Stimulated activated CD4-positive, alpha-beta T cell treated with anti-CD3 and anti-CD28 coated beads, Interleukin-12 subunit alpha, Interleukin-12 subunit beta, amount 100 ng/mL, for 24 hours (primary cell): Measurements from ENCODE around the gene NR0B2.
"Not testable (repeated sequence)": the region's sequence is repeated elsewhere in the genome, so short reads cannot be mapped to it uniquely, and the experiment has no call there.

ENCODE experiments used
- DNase-seq, 2 experiments: peaks; one replicate each; pipeline ENCODE4 v3.0.0-alpha.2; 2020; ENCODE audit warnings: low read depth in 2 of 2

The NR0B2 gene

DNA sequence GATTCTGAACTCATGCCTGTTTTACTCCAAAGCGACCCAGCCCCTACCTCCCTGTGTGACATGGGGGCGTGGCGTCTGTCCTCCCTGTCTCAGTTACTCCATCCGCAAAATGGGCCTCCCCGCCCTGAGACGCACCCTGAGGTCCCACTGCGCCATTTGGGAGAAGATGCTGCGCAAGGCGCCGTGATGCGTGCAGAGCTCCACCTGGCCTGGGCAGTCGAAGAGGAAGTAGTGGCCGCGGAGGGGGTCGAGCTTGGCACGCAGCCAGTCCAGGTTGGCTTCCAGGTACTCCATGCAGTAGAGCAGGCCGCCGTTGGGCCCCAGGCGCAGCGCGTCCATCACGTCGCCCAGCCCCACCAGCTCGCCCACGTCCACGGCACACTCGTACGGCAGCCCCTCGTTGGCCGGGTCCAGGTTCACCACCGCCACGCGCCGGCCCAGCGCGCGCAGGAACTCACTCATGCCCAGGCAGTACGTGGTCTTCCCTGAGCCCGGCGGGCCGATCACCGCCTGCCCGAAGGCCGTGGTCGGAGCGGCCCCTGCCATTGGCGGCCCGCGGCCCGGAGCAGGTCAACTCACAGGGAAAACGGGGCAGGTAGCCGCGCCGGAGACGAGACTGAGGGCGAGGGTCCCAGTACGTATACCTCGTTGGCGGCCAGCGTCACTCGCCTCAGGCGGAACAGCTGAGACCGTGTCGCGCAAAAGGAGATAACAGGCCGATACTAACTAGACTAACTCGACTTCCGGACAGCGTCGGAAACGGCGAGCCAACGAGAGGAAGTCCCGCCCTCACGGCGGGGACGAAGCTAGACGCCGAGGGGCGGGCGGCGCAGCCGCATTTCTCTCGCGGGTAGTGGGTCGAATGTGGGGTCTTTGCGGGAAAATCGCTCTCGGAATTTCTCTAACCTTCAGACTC, 24.0 kb downstream of the NR0B2 start, which contains the start of gene GPN2:
Gene GPN2, minus strand, starts transcription at position 733 of the 916 bp plus-strand sequence. Its CDS starts 187 bp downstream, at position 546.
- DNase-seq = peak; percentile 71 to 72

DNA sequence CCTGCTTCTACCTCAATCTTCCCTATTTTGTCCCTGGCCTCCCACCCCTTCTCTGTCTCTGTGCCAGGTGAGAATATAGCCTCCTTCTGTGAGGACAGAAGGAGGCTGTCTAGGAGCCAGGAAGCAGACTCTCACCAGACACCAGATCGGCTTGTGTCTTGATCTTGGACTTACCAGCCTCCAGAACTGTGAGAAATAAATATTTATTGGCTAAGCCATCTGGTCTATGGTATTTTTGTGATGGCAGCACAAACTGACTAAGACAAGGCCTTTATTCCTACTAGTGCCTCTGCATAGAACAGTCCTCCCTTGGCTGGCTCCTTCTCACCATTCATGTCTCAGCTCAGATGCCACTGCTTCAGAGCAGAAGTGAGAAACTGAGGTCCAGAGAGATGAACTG, 25.5 kb downstream of the NR0B2 start:
- no peak for DNase-seq

DNA sequence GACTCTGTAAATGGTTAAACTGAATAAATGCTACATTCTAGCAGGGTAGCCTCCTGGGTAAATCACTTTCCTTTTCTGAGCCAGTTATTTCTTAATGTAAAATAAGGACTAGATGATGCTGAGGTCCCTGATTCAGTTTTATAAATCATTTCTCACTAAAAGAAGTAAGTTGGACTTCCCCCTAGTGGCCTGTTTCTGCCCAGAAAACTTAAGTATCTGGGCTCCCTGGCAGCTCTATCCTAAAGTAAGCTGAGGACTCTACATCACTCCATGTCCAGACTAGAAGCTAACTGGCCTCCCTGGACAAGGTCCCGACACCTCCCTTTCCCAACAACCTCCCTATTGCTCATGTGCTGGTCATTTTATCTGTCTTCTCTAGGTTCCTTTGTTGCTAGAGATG, 26.6 kb downstream of the NR0B2 start:
- no peak for DNase-seq

DNA sequence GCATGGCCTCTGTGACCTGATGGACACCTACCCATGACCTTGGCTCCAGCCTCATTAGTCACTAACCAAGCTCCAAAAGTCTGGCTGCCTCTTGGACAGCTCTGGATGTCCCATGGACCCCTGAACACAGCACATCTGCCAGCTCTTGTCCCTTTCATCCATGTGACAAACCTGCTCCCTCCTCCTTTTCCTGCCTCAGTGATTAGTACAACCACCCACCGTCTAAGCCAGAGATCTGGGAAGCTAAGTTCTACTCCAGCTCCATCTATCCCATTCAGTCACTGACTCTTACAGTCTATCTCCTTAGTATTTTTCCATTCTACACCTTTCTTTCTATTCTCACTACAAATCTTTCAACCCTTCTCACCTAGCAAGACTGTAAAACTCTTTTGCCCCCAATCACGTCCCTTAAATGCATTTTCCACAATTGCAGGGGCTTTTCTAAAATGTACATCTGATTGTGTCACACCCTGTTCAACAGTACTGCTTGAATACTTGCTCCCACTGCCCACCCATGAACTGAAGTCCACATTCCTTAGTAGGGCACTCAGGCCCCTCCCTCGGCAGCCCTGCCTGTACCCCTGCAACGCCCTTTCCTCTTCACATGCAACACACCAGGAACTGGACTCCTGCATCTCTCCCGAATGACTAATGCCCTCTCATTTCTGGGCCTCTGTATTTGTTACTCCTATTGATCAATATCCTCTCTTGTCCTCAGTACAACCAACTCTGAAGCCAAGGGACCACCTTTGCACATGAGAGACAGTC, 30.9 kb downstream of the NR0B2 start:
- DNase-seq = no peak

GRCh38 chr1:26881611-26882010, 32.2 kb downstream of the NR0B2 start:
- DNase-seq = not testable (repeated sequence)

GRCh38 chr1:26879793-26880192, 34.0 kb downstream of the NR0B2 start:
- DNase-seq = no peak

- no peak for DNase-seq
These were observed 36.4 kb downstream of the NR0B2 start for GRCh38 chr1:26877326-26877725.

DNA sequence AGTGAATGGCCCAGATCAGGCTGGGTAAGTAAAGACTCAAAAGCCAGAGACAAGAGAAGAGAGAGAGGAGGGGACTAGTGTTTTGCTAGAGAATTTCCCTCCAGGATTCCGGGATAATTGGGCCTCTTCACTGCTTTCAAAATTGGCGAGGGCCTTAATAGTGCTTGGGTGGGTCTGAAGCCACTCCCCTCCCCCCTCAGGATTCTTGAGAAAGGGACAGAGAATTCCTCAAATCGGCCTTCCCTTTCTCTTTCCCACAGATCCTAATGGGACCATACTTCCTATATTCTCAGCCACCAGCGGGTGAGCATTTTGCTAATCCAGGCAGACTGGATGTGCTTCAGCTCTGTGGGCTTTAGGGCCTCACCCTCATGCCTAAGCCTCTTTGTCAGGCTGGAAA, 38.9 kb downstream of the NR0B2 start:
- DNase-seq = no peak

DNA sequence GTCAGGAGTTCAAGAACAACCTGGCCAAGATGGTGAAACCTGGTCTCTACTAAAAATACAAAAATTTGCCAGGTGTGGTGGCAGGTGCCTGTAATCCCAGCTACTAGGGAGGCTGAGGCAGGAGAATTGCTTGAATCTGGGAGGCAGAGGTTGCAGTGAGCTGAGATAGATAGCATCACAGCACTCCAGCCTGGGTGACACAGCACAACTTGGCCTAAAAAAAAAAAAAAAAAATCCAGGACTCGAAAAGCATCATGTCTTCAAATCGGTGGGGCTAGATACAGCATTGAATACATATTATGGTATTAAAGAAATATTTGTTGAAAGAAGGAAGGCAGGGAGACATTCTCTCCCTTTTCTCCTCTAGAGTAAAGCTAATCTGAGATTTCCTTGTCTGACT, 40.7 kb downstream of the NR0B2 start:
- not testable (repeated sequence) for DNase-seq

DNA sequence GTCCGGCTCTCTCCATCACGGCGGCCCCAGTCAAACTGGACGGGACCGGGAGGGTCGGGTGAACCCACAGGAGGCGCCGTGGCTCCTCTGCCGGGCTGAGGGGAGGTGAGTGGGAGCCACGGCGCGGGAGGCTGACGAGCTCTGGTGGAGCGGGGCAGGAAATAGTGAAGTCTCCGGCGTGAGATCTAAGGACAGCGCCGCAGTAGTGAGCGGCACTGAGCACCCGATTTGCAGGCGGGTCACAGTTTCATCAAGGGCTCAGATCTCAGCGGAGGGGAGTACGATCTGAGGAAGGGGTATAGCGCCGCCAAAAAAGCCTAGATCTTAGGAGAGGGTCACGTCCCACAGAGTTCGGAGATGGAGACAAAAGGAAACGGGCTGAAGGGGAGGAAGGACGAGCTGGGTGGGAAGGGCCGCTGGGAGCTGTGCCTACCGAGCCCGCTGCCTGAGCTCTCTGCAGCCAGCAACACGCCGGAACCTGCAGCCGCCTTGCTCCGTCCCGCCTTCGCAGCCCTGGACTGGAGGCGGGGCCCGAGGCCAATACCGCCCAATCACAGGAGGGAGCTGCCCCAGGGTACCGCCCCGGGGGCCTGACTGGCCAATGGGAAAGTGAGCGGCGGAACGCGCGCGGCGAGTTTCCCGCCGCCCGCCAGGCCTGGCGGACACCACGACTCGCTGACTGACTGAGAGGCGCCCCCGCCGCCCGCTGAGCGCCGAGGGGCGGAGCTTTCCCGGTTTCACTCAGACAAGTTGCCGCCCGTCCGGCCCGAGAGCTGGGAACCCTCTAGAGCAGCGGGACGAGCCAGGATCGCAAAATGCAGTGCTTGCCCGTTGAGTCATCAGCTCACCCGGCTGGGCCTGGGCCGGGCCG, 48.9 kb downstream of the NR0B2 start:
- DNase-seq = peak; percentile 89 to 91

GRCh38 chr1:26863685-26864077, 50.1 kb downstream of the NR0B2 start:
- no peak for DNase-seq

DNA sequence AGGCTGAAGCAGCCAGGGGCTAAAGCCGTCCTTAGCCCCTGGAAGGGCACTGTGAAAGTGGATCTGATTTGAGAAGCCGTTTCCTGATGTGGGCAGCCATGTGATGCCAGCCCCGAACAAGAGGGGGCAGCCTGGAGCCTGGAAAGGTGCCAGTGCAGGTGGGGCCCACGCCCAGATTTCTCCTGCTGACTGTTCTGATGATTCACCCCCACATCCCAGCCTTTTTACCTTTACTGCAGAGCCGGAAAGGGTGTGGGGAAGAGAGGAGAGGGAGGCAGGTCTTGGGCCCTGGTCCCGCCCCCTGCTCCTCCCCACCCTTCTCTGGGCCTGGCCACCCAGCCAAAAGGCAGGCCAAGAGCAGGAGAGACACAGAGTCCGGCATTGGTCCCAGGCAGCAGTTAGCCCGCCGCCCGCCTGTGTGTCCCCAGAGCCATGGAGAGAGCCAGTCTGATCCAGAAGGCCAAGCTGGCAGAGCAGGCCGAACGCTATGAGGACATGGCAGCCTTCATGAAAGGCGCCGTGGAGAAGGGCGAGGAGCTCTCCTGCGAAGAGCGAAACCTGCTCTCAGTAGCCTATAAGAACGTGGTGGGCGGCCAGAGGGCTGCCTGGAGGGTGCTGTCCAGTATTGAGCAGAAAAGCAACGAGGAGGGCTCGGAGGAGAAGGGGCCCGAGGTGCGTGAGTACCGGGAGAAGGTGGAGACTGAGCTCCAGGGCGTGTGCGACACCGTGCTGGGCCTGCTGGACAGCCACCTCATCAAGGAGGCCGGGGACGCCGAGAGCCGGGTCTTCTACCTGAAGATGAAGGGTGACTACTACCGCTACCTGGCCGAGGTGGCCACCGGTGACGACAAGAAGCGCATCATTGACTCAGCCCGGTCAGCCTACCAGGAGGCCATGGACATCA, 50.7 kb downstream of the NR0B2 start, which contains the start of gene SFN:
Gene SFN, plus strand, starts transcription at position 369 of the 904 bp plus-strand sequence. Its CDS starts 64 bp downstream, at position 433.
- DNase-seq = peak in 1 of 2 experiments; percentile 48

DNA sequence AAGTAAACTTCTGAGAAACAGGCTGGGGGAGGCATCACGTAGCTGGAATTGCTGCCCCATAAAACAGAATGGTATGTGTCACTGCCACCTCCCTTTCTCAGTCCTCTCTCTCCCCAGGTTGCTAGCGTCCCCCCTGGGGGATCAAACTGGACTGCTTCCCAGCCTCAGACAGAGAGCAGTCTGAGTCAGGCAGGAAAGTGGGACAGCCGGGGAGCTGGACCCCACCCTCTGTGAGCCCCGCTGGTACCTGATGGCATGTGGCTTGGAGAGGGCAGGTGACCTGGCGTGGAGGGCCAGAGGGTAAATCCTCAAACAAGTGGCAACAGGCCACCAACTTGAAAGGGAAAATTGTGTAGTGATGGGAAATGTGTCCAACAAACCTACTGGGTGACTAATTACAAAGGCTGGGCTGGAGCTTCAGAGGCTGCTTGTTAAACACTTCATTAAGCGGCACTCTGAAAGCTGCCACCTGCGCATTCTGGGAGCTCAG, 51.8 kb downstream of the NR0B2 start:
- no peak for DNase-seq
